Thoracic aorta (tissue), 2 donors: Measurements from ENCODE around the gene SNX11. TPM values are rescaled to one million over a fixed set of nuclear protein-coding genes. Genes with fewer than 3 reads are reported as not detected.

ENCODE experiments used
- ATAC-seq: fragments of 150-250 bp; one replicate; pipeline ENCODE4 v1.8.0; 2017; ENCODE audit warnings: low read depth; ENCODE audit not compliant: insufficient number of reproducible peaks, low FRiP score
- DNase-seq: peaks from one replicate; pipeline ENCODE4 v3.0.0-alpha.2; 2020; ENCODE audit warnings: low spot score
- H3K27ac ChIP-seq, 2 donors: fragments of 200-600 bp; sonication (generic); 1 replicate in 1 of 2; 2 replicates in 1 of 2; pipeline ENCODE4 v1.5.1; 2016; ENCODE audit warnings: mild to moderate bottlenecking in 2 of 2, moderate library complexity in 2 of 2
- H3K27me3 ChIP-seq: fragments of 200-600 bp; sonication (generic); replicated peaks from 2 replicates; pipeline ENCODE4 v1.6.0; 2016; ENCODE audit warnings: mild to moderate bottlenecking; ENCODE audit not compliant: insufficient read depth
- H3K36me3 ChIP-seq: fragments of 200-600 bp; sonication (generic); one replicate; pipeline ENCODE4 v1.5.1; 2016
- H3K4me1 ChIP-seq, 2 donors: fragments of 200-600 bp; sonication (generic); 1 replicate in 1 of 2; 2 replicates in 1 of 2; pipeline versions ENCODE4 v1.5.1 to v1.6.0; 2016; ENCODE audit warnings: low read depth in 2 of 2, mild to moderate bottlenecking in 1 of 2; ENCODE audit not compliant: control insufficient read depth in 1 of 2
- H3K4me3 ChIP-seq: fragments of 200-600 bp; sonication (generic); 2 replicates; pipeline ENCODE4 v1.5.1; 2016; ENCODE audit warnings: mild to moderate bottlenecking
- H3K9me3 ChIP-seq: fragments of 200-600 bp; sonication (generic); 2 replicates; pipeline ENCODE4 v1.5.1; 2016
- total RNA-seq, 2 donors: library from RNA; depleted of rRNA; stranded (reverse); fragments of >200 nt; gene quantifications; one replicate each; pipeline versions ENCODE4 v1.1.0 to v1.2.3, GENCODE V29; 2016
- TF ChIP-seq, protein P1 (sequence below): fragments of 200-600 bp; sonication (generic); IDR thresholded peaks from one replicate; pipeline ENCODE4 v1.5.1; 2019; ENCODE audit warnings: antibody characterized with exemption

SNX11 gene
- total RNA-seq, 2 donors from 2014 or later: 12.0 to 15.4 TPM

DNA sequence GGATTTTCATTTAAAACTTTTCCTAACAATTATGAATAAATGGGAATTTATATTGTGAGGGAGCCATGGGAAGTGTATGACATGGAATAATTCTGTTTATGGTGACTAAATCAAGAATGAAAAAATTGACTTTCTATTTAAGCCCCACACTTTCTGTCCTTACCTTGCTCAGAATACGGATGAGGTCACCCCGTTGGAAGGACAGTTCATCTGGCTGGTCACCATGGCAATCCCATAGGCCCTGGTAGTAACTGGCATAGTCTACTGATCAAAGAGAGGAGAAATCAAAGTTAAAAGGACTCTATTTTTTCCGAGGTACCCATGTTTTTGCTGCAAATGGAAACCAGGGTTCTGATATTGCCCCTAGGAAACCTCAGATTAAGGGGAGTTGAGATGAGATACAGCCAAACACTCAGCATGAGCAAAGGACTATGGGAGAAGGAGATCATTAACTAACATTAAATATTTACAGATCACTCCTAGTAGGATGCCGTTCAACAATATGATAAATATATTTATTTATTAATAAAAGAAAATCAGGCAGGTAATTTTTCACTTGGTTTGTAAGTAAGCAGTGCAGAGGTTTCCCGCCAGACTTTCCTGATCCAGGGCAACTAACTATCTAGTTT is 54.9 kb downstream of the SNX11 start:
- no peak for ATAC-seq
- Histone ChIP-seq H3K9me3 (no peaks in the 10 kb centered on the region), H3K27me3 (no peaks in the 10 kb centered on the region), H3K36me3 (no peaks in the 10 kb centered on the region), H3K4me1 (no peaks in the 10 kb centered on the region), H3K27ac (no peak overlapping the region), H3K4me3 (no peak overlapping the region)
- TF ChIP-seq, protein P1, sequence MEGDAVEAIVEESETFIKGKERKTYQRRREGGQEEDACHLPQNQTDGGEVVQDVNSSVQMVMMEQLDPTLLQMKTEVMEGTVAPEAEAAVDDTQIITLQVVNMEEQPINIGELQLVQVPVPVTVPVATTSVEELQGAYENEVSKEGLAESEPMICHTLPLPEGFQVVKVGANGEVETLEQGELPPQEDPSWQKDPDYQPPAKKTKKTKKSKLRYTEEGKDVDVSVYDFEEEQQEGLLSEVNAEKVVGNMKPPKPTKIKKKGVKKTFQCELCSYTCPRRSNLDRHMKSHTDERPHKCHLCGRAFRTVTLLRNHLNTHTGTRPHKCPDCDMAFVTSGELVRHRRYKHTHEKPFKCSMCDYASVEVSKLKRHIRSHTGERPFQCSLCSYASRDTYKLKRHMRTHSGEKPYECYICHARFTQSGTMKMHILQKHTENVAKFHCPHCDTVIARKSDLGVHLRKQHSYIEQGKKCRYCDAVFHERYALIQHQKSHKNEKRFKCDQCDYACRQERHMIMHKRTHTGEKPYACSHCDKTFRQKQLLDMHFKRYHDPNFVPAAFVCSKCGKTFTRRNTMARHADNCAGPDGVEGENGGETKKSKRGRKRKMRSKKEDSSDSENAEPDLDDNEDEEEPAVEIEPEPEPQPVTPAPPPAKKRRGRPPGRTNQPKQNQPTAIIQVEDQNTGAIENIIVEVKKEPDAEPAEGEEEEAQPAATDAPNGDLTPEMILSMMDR: no peak
- DNase-seq: no peak

GRCh38 chr17:48162946-48163506 is 55.5 kb downstream of the SNX11 start:
- no peaks in the 10 kb centered on the region for H3K27me3 ChIP-seq
- DNase-seq (no peak), ATAC-seq (no peak)
- no peaks in the 10 kb centered on the region for H3K36me3 ChIP-seq
- H3K9me3 ChIP-seq: no peaks in the 10 kb centered on the region
- H3K4me1 ChIP-seq: no peaks in the 10 kb centered on the region
- H3K4me3 ChIP-seq: no peak overlapping the region
- TF ChIP-seq, protein P1: no peak
- H3K27ac ChIP-seq: no peak overlapping the region

DNA sequence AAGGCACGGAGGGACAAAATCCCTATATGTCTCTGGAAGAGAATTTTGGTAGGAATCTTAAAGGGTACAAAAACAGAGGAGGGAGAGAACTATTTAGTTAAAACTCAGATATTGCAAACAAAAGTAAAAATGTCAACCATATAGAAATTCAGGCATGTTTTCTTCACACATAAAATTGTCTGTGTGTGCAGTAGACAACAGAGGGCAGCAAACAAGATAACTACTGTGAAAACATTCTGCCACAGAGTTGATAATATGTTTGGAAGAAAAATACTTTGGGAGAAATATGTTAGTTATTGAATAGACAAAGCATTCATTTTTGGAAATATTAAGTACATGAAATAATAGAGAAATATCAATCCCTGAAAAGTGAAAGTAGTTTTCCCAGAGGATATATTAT is 56.2 kb downstream of the SNX11 start:
- Histone ChIP-seq H3K27me3 (no peaks in the 10 kb centered on the region), H3K9me3 (no peaks in the 10 kb centered on the region), H3K36me3 (no peaks in the 10 kb centered on the region), H3K4me3 (no peak overlapping the region), H3K4me1 (no peaks in the 10 kb centered on the region), H3K27ac (no peak overlapping the region)
- TF ChIP-seq, protein P1: no peak
- no peak for ATAC-seq
- no peak for DNase-seq

DNA sequence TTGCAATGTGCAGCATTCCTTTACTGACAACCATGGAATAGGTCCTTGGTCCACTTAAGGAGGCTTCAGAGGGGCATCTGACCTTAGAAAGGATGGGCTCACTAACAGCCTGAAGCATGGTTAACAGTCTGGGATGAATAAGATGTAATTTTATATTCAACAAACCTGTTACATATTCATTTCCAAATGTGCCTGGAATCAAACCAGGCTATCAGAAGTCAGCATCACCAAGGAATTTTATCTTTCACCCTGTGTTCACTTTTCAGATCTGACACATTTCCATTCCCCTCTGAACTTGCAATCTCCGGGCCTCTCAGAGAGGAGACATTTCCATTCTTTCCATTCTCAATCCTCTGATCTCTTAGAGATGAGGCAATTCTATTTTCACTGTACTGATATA is 62.4 kb downstream of the SNX11 start:
- no peak for DNase-seq
- no peaks in the 10 kb centered on the region for H3K9me3 ChIP-seq

More for the DNA sequence above, 62.4 kb downstream of the SNX11 start:
- TF ChIP-seq, protein P1: no peak
- Histone ChIP-seq H3K27ac (no peak overlapping the region), H3K36me3 (no peaks in the 10 kb centered on the region), H3K27me3 (no peaks in the 10 kb centered on the region), H3K4me3 (no peak overlapping the region), H3K4me1 (no peaks in the 10 kb centered on the region)
- ATAC-seq: no peak

Other genes starting within 250 kb of the SNX11 start
- gene SP2, start 211.5 kb upstream of the SNX11 start, total RNA-seq: 10 to 100 TPM in 1 of 2 donors, 1 to 10 TPM in 1; 6.4 to 10.9 TPM
- 10 to 100 TPM; 16.9 to 28.9 TPM for gene PNPO, start 166.2 kb upstream of the SNX11 start, total RNA-seq
- 1 to 10 TPM in 1 of 2 donors, not detected in 1; 1.4 TPM for gene PRR15L, start 149.9 kb upstream of the SNX11 start, total RNA-seq
- 100 to 1,000 TPM; 125 to 192 TPM for gene CDK5RAP3, start 136.7 kb upstream of the SNX11 start, total RNA-seq
- 10 to 100 TPM; 46.8 to 70.9 TPM for gene COPZ2, start 70.0 kb upstream of the SNX11 start, total RNA-seq
- gene NFE2L1, start 59.4 kb upstream of the SNX11 start, total RNA-seq: 100 to 1,000 TPM; 131 to 155 TPM
- 10 to 100 TPM; 35.7 to 36.1 TPM for gene CBX1, start 6.3 kb upstream of the SNX11 start, total RNA-seq